Epidermal melanocyte (primary cell): ENCODE data around the gene ARHGAP8.
"Not testable (repeated sequence)": the region's sequence is repeated elsewhere in the genome, so short reads cannot be mapped to it uniquely, and the experiment has no call there.

Experiments used
- DNase-seq: peaks from one replicate; pipeline ENCODE4 v3.0.0; 2011; ENCODE audit warnings: low spot score; ENCODE audit not compliant: insufficient read length

The ARHGAP8 gene

DNA sequence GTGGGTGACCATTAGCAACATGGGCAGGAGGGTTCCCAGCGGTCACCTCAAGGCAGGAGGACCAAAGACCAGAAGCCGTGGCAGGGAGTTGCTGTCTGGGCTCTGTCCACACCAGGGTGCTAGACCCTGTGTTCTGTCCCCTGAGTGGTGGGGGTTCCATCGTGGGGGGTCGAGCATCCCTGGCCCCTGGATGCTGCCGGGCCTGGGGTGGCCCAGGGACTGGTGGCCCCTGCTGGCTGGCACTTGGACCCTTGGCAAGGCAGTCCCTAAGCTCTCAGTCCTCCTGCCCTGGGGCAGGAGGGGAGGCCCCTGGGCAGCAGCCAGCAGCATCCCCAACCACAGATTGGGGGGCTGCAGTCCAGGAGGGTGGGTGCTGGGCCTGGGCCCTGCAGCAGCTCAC, 13.4 kb upstream of the ARHGAP8 start:
- DNase-seq, result no peak

DNA sequence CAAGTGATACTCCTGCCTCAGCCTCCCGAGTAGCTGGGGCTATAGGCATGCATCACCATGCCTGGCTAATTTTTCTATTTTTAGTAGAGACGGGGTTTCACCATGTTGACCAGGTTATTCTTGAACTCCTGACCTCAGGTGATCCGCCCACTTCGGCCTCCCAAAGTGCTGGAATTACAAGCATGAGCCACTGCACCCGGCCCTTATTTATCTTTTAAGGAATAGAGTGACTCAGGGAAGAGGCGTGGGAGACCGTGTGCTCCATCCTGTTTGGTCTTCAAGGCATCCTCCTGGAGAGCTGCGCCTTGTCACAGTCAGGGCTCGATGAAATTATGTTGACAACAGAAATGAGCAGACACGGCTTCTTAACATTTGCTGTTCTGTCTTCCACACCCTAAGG, 12.7 kb upstream of the ARHGAP8 start:
- DNase-seq, result not testable (repeated sequence)

- no peak for DNase-seq
Measured at GRCh38 chr22:44740307-44740706, 12.1 kb upstream of the ARHGAP8 start.

- no peak for DNase-seq
Measured at GRCh38 chr22:44741929-44742328, 10.4 kb upstream of the ARHGAP8 start.

DNA sequence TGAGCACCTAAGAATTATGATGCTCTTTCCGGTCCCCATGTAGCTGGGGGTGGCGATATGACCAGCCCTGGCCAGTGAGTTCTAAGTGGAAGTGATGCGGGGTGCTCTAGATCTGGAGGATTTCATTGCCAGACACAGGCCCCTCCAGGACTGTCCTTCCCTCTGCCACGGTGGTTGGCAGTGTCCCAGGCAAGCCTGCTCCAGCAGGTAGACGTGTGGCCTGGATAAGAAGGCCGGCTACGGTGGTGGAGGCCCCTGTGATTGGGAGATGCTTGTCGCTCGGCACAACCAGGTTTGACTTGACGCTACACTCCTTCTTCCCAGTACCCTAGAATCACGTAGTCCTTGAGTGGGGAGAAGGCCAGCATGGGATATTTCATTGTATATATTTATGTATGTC, 9.1 kb upstream of the ARHGAP8 start:
- no peak for DNase-seq

DNA sequence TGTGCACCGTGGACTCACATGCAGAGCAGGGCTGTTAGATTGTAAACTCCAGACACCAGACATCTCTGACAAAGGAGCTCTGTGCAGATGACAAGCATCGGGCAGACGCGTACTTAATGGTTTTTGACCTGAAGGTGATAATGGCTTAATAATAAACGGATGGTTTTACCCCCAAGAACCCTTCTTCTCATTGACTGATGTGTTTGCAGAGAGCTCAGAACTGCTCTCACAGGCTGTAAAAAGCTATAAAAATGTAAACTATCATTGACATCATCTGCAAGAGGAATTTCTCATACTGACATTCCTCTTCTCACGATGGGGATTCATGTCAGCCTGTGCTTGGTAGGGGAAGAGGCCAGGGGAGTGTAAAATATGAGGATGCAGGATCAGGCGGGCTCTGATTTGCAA, 8.6 kb upstream of the ARHGAP8 start:
- no peak for DNase-seq

DNA sequence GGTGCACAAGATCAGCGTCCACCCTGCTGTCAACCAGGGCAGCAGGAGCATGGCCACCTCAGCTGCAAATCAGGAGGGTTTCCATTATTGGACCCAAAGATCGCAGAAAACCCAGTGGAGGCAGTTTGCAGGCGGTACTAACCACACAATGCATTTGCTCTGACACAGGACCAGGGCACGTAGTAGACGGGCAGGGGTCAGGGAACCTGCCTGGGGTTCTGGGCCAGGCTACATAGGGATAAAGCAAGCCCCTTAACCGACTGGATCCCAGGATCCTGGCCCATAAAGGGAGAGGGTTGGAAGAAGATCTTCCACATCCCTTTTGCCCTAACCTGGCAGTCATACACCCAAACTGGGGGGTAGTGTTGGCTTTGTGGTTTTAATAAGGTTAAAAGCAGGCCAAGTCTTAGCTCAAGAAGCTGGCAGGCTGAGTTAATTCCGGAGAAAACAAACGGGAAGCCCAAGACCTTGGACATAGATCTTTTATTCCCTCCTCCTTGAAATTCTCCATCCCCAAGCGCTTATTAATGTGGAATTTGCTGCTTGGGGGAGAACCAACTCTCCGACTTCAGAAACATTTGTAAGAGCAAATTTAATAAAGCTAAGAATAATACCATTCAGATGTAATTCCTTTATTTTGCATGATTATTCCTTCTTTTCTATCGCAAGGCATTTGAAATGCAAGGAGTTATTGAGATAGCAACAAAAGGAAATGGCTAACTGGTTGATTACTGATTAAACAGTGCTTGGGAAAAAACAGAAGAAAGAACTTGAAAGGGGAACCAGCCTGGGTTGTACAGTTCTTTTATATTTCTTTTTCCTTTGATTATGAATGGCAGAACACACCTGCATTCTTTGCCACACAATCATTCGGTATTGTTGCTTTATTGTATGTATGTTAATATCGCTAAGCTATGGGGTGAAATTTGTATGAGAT, 6.3 kb upstream of the ARHGAP8 start:
- DNase-seq, result no peak

DNA sequence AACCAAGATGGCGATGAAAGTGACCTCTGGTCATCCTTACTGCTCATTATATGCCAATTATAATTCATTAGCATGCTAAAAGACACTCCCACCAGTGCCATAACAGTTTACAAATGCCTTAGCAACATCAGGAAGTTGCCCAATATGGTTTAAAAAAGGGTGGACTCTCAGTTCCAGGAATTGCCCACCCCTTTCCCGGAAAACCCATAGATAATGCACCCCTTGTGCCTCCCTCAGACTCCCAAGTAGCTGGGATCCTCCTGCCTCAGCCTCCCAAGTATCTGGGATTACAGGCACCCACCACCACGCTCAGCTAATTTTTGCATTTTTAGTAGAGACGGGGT, 4.6 kb upstream of the ARHGAP8 start:
- DNase-seq, result not testable (repeated sequence)

GRCh38 chr22:44748524-44748923, 3.9 kb upstream of the ARHGAP8 start:
- DNase-seq, result no peak

DNA sequence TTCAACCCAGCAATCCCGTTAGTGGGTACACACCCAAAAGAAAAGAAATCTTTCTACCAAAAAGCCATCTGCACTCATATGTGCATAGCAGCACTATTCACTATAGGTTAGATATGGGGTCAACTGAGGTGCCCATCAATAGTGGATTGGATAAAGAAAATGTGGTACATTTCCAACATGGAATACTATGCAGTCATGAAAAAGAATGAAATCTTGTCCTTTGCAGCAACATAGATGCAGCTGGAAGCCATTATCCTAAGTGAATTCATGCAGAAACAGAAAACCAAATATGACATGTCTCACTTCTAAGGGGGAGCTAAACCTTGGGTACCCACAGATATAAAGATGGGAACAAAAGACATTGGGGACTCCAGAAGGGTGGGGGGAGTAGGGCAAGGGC, 1.9 kb upstream of the ARHGAP8 start:
- no peak for DNase-seq

DNA sequence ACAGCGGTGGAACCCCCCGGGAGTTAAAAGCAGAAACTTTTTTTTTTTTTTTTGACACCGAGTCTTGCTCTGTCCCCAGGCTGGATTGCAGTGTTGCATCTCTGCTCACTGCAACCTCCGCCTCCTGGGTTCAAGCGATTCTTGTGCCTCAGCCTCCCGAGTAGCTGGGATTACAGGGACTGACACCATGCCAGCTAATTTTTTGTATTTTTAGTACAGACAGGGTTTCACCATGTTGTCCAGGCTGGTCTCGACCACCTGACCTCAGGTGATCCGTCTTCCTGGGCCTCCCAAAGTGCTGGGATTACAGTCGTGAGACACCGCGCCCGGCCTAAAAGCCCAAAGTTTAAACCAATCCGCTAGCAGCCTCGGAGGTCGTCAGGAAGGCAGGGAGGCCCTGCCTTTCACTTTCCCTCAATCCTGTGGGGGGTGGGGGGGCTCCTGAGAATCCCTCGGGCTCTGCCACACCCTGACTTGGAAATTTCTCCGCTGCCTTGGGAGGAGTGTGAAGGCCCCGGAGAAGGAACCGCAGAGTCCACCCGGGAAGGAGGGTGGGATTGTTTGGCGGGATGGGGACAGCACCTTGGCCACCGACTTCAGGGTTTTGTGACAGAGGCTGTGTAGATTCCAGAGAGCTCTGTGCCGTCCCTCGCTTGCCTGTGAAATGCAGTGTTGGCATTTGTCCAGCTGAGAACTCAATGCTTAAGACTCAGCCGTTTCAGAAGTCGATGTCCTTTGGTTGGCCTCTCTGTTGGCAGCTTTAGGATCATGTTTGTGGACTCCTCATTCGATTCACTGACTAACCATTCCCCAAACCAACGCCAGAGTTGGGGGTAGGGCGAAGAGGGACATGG, 1.0 kb downstream of the ARHGAP8 start:
- no peak for DNase-seq

DNA sequence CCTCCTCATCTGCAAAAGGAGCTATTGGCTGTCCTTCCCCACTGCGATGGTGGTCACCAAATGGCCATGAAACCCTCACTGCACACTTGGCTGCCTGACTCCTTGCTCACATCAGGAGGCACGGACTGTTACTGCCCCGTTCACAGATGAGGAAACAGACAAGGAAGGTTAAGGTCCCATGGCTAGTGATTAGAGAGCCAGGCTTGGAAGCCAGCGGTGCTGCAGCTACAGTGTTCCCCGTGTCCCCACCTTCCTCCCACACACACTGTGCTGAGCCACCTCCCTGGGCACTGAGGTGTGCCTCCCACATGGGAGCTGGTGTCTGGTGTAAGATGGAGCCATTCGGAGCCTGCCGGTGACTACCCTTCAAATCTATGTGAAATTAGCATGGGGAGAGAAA, 2.6 kb downstream of the ARHGAP8 start:
- no peak for DNase-seq

DNA sequence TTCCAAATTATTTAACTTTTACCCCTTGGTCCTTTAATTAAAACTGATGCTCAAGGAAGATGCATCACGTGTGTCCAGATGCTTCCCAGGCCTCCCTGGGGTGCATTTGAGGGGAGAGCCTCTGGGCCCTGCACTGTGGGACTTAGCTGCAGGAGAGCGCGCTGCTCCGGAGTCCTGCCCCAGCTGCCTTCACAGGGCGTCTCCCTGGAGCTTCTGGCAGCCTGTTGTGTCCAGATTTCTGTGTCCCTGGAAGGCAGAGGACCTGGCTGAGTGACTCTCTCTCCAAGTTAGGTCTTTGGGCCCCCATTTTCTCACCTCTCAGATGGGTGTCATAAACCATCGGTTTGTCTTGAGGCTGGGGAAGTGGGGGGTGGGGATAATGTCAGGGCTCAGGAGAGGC, 3.0 kb downstream of the ARHGAP8 start:
- DNase-seq, result no peak

GRCh38 chr22:44755956-44756361, 3.6 kb downstream of the ARHGAP8 start:
- DNase-seq, result no peak

DNA sequence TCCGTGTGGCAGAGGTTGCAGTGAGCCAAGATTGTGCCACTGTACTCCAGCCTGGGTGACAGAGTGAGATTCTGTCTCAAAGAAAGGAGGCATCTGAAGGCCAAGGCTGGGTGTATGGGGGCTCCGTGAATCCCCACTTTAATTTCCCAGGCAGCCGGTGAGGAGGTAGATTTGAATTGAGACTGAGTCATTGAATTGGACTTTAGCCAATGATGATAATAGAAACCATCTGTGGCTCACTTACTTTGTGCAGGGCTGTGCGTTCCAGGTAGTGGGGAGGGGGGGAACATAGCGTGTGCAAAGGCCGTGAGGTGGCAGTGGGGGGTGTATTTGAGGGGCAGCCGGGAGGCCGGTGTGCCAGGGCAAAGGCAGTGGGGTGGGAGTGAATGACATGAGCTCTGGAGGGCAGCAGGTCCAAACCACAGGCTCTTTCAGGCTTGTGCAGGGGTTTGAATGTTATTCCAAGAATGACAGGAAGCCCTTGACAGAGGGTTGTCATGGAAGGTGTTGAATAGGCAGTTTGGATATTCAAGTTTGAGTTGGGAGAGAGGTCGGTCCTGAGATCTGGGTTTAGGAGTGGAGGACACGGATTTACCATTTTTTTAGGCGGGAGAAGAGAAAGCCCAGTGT, 6.1 kb downstream of the ARHGAP8 start:
- DNase-seq, result no peak

GRCh38 chr22:44759001-44759400, 6.6 kb downstream of the ARHGAP8 start:
- no peak for DNase-seq

DNA sequence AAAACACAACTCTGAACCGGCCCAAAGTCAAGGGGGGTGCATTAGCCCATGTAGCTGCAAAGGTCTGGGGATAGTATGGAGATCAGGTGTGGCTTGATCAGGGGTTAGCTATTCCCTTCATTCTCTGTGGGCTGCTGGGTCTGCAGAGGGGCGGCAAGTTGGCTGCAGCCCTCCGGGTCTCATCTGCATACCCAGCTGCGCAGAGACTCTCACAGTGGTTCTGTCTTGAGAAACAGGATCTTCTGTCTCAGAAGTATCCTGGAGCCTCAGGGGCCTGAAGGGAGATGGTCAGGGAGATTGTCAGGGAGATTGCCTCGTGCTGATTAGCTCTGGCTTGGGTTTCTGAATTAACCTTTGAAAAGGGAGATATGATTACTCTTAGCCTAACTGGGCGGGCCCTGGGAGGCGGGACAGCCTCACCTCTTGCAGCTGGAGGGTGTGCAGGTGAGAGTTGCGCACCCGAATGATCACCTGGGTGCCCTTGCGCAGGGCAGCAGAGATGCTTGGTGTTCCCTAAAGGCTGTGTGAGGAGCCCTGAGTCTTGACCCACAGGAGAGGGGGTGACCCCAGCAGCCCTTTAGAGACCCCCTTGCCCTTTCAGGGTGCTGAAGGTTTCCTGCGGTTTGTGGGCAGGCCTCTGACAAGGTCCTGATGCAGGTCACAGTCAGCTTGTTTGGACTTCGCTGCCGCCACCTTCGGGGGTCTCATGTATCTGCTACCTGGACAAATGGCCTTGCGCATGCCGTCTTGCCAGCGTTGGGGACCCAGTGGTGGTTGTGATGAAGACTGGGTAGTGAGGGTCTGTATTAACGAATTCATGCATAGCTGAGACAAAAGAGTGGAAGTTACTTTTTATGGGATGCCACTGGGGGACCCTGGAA, 7.3 kb downstream of the ARHGAP8 start:
- DNase-seq, result no peak

GRCh38 chr22:44760476-44760875, 8.1 kb downstream of the ARHGAP8 start:
- no peak for DNase-seq

- no peak for DNase-seq
Measured at GRCh38 chr22:44761025-44761424, 8.7 kb downstream of the ARHGAP8 start.

DNA sequence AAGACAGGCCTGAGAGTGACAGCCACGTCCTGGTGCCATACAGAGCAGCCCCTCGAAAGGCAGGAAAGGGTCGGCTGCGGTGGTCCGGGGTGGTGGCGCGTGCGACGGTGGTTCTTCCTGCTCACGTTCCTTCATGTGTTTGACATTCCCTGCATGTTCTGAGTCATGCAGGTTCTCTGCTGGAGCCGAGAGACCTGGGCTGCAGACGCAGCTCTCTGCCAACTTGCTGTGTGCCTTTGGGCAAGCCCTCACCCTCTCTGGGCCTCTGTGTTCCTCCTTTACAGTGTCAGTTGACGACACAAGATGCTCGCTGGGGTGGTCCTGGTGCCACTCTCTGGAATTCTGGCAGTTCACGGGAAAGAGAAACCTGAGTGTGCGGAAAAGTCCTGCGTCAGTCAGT, 12.0 kb downstream of the ARHGAP8 start:
- DNase-seq, result no peak

DNA sequence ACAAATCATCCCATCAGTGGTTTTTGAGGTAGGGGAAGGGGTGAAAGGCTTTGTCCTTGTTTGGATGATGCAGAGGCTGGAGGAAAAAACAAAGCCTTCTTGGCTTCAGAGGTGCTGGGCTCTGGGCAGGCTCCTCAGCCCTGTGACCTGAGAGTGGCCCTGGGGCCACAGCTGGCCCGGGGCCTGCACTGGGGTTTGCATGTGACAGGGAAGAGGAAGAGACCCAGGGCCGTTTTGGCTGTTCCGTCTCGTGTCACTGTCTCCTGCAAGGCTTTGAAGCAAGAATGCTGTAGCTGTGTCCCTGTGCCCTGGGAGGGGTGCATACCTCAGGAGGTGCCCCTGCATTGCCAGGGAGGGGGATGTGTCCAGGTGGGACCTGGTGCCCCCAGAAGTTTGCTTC, 12.6 kb downstream of the ARHGAP8 start:
- DNase-seq, result no peak
